ENCODE results near the gene PCOLCE2.

DNA sequence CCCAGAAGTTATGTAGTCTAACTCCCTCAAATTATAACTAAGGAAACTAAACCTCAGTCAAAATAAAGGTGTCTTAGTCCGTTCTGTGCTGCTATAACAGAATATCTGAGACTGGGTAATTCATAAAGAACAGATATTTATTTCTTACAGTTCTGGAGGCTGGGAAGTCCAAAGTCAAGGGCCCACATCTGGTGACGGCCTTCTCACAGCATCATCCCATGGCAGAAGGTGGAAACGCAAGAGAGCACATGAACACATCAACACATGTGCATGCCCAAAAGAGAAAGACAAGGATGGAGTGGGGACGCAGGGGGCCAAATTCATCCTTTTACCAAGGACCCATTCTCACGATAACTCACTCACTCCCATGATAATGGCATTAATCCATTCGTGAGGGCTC is 73.1 kb downstream of the PCOLCE2 start:
- TF ChIP-seq, protein P1, sequence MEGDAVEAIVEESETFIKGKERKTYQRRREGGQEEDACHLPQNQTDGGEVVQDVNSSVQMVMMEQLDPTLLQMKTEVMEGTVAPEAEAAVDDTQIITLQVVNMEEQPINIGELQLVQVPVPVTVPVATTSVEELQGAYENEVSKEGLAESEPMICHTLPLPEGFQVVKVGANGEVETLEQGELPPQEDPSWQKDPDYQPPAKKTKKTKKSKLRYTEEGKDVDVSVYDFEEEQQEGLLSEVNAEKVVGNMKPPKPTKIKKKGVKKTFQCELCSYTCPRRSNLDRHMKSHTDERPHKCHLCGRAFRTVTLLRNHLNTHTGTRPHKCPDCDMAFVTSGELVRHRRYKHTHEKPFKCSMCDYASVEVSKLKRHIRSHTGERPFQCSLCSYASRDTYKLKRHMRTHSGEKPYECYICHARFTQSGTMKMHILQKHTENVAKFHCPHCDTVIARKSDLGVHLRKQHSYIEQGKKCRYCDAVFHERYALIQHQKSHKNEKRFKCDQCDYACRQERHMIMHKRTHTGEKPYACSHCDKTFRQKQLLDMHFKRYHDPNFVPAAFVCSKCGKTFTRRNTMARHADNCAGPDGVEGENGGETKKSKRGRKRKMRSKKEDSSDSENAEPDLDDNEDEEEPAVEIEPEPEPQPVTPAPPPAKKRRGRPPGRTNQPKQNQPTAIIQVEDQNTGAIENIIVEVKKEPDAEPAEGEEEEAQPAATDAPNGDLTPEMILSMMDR (IDR thresholded peaks at IDR 0.05) = no peak
- TF ChIP-seq EZH2 (IDR thresholded peaks at IDR 0.05) = no peak
- TF ChIP-seq EZH2phosphoT487 (IDR thresholded peaks at IDR 0.05) = no peak
